GM12891 (cell line): Measurements from ENCODE around the gene CALY.

Experiments
- DNase-seq: peaks from one replicate; pipeline ENCODE4 v3.0.0; 2011; ENCODE audit warnings: low spot score; ENCODE audit not compliant: insufficient read length
- FAIRE-seq: peaks from 2 replicates; lab custom pipeline; 2011; peaks lifted over from hg19 to GRCh38; lab: Jason Lieb, UNC
- PAX5 ChIP-seq: IDR thresholded peaks from 2 replicates; pipeline ENCODE4 v1.6.1; 2011; ENCODE audit warnings: low read length, moderate library complexity, mild to moderate bottlenecking; ENCODE audit not compliant: insufficient read depth, severe bottlenecking
- POLR2A ChIP-seq: IDR thresholded peaks from 2 replicates; pipeline ENCODE4 v1.6.1; 2011; ENCODE audit warnings: low read depth, low read length, control low read depth
- POLR2AphosphoS5 ChIP-seq: IDR thresholded peaks from 2 replicates; pipeline ENCODE4 v1.6.1; 2011; ENCODE audit warnings: low read depth, low read length, control low read depth
- POU2F2 ChIP-seq: IDR thresholded peaks from 2 replicates; pipeline ENCODE4 v1.6.1; 2011; ENCODE audit warnings: low read depth, mild to moderate bottlenecking, control low read depth, low read length, moderate library complexity
- SPI1 ChIP-seq: IDR thresholded peaks from 2 replicates; pipeline ENCODE4 v1.6.1; 2011; ENCODE audit warnings: low read depth, low read length, control low read depth
- TAF1 ChIP-seq: IDR thresholded peaks from 2 replicates; pipeline ENCODE4 v1.6.1; 2011; ENCODE audit warnings: low read depth, low read length, control low read depth

The CALY gene

GRCh38 chr10:133358925-133359310 lies 22.2 kb upstream of the CALY start:
- FAIRE-seq = no peak
- TF ChIP-seq POU2F2 = no peak
- TF ChIP-seq SPI1 = no peak
- no peak for TF ChIP-seq PAX5
- no peak for TF ChIP-seq POLR2AphosphoS5
- TF ChIP-seq TAF1 = no peak
- no peak for TF ChIP-seq POLR2A
- no peak for DNase-seq

GRCh38 chr10:133358162-133358924 lies 21.6 kb upstream of the CALY start:
- no peak for DNase-seq
- FAIRE-seq = no peak
- TF ChIP-seq POU2F2 = no peak
- no peak for TF ChIP-seq SPI1
- TF ChIP-seq POLR2A = no peak
- TF ChIP-seq POLR2AphosphoS5 = no peak
- TF ChIP-seq PAX5 = no peak
- no peak for TF ChIP-seq TAF1

GRCh38 chr10:133357285-133358161 lies 20.8 kb upstream of the CALY start, which contains the start of gene FUOM:
FUOM (minus strand) TSS chr10:133358019; CDS start chr10:133358007, 12 bp downstream.
- FAIRE-seq (peak; percentile 71), DNase-seq (peak; percentile 98)
- TF ChIP-seq POU2F2 (no peak), SPI1 (peak; percentile 83), TAF1 (peak; percentile 16; the same call in 1 of the 2 replicates)

- no peak for DNase-seq
- TF ChIP-seq SPI1 (no peak), POLR2A (no peak), PAX5 (no peak), POLR2AphosphoS5 (no peak), POU2F2 (no peak), TAF1 (no peak)
- no peak for FAIRE-seq
Measured at GRCh38 chr10:133356549-133357284, 20.0 kb upstream of the CALY start.

- no peak for DNase-seq
- TF ChIP-seq PAX5 = no peak
- no peak for TF ChIP-seq POU2F2
- TF ChIP-seq POLR2AphosphoS5 = no peak
- no peak for TF ChIP-seq SPI1
- no peak for TF ChIP-seq POLR2A
- no peak for TF ChIP-seq TAF1
- no peak for FAIRE-seq
Measured at GRCh38 chr10:133355991-133356390, 19.3 kb upstream of the CALY start.

- TF ChIP-seq PAX5 = no peak
- TF ChIP-seq POU2F2 = no peak
- no peak for TF ChIP-seq SPI1
- no peak for TF ChIP-seq POLR2AphosphoS5
- TF ChIP-seq POLR2A = no peak
- TF ChIP-seq TAF1 = no peak
- DNase-seq (no peak), FAIRE-seq (no peak)
Measured at GRCh38 chr10:133355266-133355665, 18.6 kb upstream of the CALY start.

GRCh38 chr10:133354672-133355240 lies 18.1 kb upstream of the CALY start:
- DNase-seq = no peak

GRCh38 chr10:133353988-133354605 lies 17.4 kb upstream of the CALY start:
- DNase-seq (no peak), FAIRE-seq (no peak)
- TF ChIP-seq SPI1 (no peak), POLR2A (no peak), PAX5 (no peak), POU2F2 (no peak), POLR2AphosphoS5 (no peak), TAF1 (no peak)

More at GRCh38 chr10:133354672-133355240, 18.1 kb upstream of the CALY start:
- FAIRE-seq = no peak
- TF ChIP-seq POLR2A (no peak), SPI1 (no peak), PAX5 (no peak), POU2F2 (no peak), POLR2AphosphoS5 (no peak), TAF1 (no peak)
